NCI-H1436 (cell line): ENCODE measurements around the gene ZBED6.

Experiments used
- DNase-seq: peaks from one replicate; lab custom pipeline; 2025; lab: John Stamatoyannopoulos, UW

The ZBED6 gene

DNA sequence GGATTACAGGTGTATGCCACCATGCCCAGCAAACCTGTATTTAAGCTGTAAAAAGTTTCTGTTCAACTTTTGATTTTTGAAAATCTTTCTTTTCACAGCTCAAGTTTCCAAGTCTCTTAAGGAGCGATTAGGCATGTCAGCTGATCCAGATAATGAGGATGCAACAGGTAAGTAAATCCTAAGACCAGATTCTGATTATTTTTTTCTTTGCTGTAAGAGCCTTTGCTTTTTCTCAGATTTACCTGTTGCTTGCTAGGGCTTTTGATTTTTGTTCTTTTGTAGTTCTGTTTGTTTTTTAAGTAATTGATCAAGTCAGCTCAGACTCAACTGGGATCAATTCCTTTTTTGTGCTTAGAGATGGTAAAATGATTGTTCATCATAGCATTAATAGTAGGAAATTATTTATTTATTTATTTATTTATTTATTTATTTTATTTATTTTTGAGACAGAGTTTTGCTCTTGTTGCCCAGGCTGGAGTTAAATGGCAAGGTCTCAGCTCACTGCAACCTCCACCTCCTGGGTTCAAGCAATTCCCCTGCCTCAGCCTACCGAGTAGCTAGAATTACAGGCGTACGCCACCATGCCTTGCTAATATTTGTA is 44.9 kb downstream of the ZBED6 start:
- DNase-seq: no peak

DNA sequence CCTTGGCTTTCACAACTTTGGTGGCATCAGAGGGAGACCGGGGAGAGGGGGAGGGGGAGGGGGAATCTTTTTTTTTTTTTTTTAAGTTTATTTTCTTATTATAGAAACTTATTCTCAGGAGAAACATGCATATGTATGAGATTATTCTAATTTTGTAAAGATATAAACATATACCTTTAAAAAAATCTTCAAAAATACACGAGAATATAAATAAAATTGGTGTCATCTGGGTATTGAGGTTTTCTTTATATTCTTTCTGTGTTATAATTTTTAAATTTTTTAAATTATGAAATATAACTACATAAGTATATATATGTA is 47.1 kb downstream of the ZBED6 start:
- DNase-seq: no peak

DNA sequence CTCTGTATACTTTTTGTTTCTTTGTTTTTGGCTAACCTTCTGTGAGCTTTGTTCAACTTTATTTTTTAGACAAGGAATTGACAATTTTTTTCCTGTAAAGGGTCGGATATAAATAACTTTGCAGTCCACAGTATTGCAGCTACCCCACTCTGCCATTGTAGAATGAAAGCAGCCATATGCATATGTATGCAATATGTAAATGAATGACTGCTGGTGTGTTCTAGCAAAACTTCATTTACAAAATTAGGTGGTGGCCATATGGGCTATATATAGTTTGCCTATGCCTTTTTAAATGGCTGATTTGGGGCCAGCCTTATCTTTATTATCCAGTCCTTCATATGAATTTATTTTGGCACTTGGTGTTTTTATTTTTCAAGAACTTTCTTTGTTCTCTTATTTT is 48.0 kb downstream of the ZBED6 start:
- DNase-seq: no peak
